KMS-11 (cell line): ENCODE data around the gene NCK2.

Source experiments
- H2AFZ ChIP-seq: fragments of 200-600 bp; sonication (generic); 2 replicates; pipeline ENCODE4 v1.6.1; 2016; ENCODE audit warnings: antibody characterized with exemption, mixed run types, low read depth
- H3K27ac ChIP-seq: fragments of 200-600 bp; sonication (generic); 2 replicates; pipeline ENCODE4 v1.6.1; 2016; ENCODE audit warnings: mild to moderate bottlenecking, mixed run types
- H3K27me3 ChIP-seq: fragments of 200-600 bp; sonication (generic); 2 replicates; pipeline ENCODE4 v1.6.1; 2017; ENCODE audit warnings: mild to moderate bottlenecking, low read depth, mixed run types, moderate library complexity; ENCODE audit not compliant: insufficient read depth
- H3K36me3 ChIP-seq: fragments of 200-600 bp; sonication (generic); 2 replicates; pipeline ENCODE4 v1.6.1; 2017; ENCODE audit warnings: mild to moderate bottlenecking, mixed run types; ENCODE audit not compliant: insufficient read depth
- H3K4me1 ChIP-seq: fragments of 200-600 bp; sonication (generic); 2 replicates; pipeline ENCODE4 v1.6.1; 2016; ENCODE audit warnings: mild to moderate bottlenecking, low read depth, mixed run types; ENCODE audit not compliant: poor library complexity, severe bottlenecking
- H3K4me2 ChIP-seq: fragments of 200-600 bp; sonication (generic); 2 replicates; pipeline ENCODE4 v1.7.0; 2016; ENCODE audit warnings: mild to moderate bottlenecking, mixed run types
- H3K4me3 ChIP-seq: fragments of 200-600 bp; sonication (generic); IDR thresholded peaks from 2 replicates; pipeline ENCODE4 v1.6.1; 2017; ENCODE audit warnings: low read depth, low read length, mixed read lengths; ENCODE audit not compliant: insufficient read depth
- H3K79me2 ChIP-seq: fragments of 200-600 bp; sonication (generic); 2 replicates; pipeline ENCODE4 v1.6.1; 2016; ENCODE audit warnings: low read depth, mixed run types; ENCODE audit not compliant: insufficient read depth
- H3K9ac ChIP-seq: fragments of 200-600 bp; sonication (generic); 2 replicates; pipeline ENCODE4 v1.6.1; 2016; ENCODE audit warnings: mild to moderate bottlenecking, mixed run types
- H4K20me1 ChIP-seq: fragments of 200-600 bp; sonication (generic); 2 replicates; pipeline ENCODE4 v1.6.1; 2016; ENCODE audit warnings: mild to moderate bottlenecking, mixed run types; ENCODE audit not compliant: insufficient read depth
- TF ChIP-seq, protein P1 (sequence below): fragments of 200-600 bp; sonication (generic); conservative IDR thresholded peaks from 2 replicates; pipeline ENCODE4 v1.6.1; 2017; ENCODE audit warnings: low read depth, mild to moderate bottlenecking, antibody characterized with exemption, low read length, moderate library complexity, mixed read lengths

NCK2 gene

DNA sequence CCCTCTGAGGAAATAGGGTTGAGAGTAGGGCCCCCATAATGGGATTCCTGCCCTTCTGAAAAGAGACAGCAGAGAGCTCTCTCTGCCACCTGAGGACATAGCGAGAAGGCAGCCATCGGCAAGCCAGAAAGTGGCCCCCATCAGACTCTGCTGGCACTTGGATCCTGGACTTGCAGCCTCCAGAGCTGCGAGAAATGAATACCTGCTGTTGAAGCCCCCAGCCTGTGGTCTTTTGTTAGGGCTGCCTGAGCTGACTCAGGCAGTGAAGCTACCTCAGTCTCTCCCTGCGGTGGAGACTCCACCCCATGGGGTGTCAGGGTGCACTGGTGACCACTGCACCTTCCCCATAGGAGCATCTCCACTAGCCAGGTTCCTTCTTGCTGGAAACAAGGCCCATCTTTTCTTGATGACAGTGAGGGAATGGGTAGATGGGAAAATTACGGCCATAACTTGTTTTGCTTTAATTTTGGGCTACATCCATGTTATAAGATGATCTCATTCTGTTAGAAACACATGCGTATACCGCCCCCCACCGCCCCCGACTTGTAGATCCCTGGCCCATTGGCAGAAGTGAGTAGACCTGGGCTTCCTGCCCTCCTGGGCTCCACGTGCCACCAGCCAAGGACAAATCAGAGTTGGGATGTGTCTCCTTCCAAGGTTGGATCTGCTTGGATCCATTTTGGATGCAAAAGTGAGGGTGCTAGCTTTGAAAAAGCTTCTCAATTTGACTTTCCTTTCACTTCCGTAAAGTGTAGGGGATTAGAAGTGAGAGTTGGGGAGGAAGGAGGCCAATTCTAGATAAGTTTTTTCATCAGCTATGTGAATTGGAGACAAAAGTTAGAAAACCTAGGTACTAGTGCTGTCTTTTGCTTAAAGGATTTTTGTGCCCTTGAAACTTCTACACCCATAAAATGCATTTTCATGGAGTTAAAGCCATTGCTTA, 42.9 kb downstream of the NCK2 start:
- H4K20me1 ChIP-seq = no peaks in the 10 kb centered on the region
- H2AFZ ChIP-seq = no peak overlapping the region
- no peak overlapping the region for H3K4me3 ChIP-seq
- H3K9ac ChIP-seq = no peak overlapping the region
- no peaks in the 10 kb centered on the region for H3K27me3 ChIP-seq
- H3K79me2 ChIP-seq = peaks cover 57% of the 10 kb centered on the region
- H3K36me3 ChIP-seq = no peaks in the 10 kb centered on the region
- no peak overlapping the region for H3K27ac ChIP-seq
- TF ChIP-seq, protein P1, sequence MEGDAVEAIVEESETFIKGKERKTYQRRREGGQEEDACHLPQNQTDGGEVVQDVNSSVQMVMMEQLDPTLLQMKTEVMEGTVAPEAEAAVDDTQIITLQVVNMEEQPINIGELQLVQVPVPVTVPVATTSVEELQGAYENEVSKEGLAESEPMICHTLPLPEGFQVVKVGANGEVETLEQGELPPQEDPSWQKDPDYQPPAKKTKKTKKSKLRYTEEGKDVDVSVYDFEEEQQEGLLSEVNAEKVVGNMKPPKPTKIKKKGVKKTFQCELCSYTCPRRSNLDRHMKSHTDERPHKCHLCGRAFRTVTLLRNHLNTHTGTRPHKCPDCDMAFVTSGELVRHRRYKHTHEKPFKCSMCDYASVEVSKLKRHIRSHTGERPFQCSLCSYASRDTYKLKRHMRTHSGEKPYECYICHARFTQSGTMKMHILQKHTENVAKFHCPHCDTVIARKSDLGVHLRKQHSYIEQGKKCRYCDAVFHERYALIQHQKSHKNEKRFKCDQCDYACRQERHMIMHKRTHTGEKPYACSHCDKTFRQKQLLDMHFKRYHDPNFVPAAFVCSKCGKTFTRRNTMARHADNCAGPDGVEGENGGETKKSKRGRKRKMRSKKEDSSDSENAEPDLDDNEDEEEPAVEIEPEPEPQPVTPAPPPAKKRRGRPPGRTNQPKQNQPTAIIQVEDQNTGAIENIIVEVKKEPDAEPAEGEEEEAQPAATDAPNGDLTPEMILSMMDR = no peak; the same call in 1 of the 2 replicates
- no peak overlapping the region for H3K4me2 ChIP-seq
- peaks cover 66% of the 10 kb centered on the region for H3K4me1 ChIP-seq

DNA sequence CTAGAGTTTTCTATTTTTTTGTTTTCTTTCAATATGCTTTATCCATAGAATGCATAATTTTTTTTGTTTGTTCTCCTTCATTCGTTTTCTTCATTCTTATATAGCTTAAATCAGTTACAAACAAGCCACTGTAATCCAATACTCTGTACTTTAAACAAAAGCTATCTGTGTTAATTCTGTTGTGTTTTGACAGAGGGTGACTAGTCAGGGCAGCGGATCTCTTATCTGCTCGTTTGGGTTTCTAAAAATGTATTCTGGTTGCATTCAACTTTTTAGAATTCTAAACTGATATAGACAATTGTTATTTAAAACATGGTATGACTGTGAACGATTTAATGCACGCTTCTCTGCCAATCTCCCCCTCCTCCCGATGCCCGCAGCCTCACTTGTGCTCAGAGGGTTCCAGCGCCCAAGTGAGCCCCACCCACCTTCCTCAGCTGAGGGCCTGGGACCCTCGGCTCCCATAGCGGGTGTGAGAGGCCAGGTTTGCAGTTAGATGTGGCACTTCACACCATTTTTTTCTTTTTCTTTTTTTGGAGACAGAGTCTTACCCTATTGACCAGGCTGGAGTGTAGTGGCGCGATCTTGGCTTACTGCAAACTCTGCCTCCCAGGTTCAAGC, 44.1 kb downstream of the NCK2 start:
- Histone ChIP-seq H3K27me3 (no peaks in the 10 kb centered on the region), H3K36me3 (no peaks in the 10 kb centered on the region), H3K4me3 (no peak overlapping the region), H3K4me1 (peaks cover 77% of the 10 kb centered on the region), H3K27ac (peak overlapping the region; percentile 95; the same call in 1 of the 2 replicates), H3K79me2 (peaks cover 66% of the 10 kb centered on the region), H3K4me2 (peak overlapping the region; percentile 100), H2AFZ (no peak overlapping the region), H4K20me1 (no peaks in the 10 kb centered on the region), H3K9ac (no peak overlapping the region)
- TF ChIP-seq, protein P1 = no peak

DNA sequence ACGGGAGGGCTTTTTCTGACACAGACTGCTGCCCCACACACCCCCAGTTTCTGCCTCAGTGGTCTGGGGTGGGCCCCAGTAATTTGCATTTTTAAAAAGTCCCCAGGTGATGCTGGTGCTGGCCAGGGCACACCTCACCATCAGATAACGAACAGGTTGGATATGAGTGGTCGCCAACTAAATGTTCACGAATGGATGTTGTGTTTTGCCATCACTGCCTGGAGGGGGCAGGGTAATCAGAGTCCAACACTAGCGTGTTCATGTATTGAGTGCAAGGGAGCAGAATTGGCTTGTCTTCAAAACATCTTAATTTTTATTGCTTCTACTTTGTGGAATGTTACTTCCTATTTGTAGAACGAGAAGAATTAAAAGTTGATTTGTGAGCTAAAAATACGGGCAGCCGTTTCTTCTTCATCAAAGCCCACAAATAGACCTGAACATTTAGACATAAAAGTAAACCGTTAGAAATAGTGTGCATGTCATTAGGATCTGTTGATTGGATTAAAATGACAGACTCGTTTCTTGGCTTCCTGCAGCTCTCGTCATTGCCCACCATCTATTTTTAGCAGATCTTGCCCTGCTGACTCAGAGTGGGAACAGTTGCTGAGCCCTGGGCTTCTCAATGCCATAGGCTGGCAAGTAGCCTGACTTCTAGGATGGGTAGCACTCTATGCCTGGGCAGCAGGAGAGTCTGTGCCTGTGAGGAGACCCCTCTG, 45.2 kb downstream of the NCK2 start:
- Histone ChIP-seq H3K9ac (peak overlapping the region; percentile 56), H3K4me2 (peak overlapping the region; percentile 100), H3K27ac (peak overlapping the region; percentile 95), H3K27me3 (no peaks in the 10 kb centered on the region), H3K36me3 (no peaks in the 10 kb centered on the region), H4K20me1 (no peaks in the 10 kb centered on the region), H3K4me1 (peaks cover 88% of the 10 kb centered on the region), H3K79me2 (peaks cover 75% of the 10 kb centered on the region), H2AFZ (peak overlapping the region; percentile 36; the same call in 1 of the 2 replicates), H3K4me3 (no peak overlapping the region)
- TF ChIP-seq, protein P1 = 0 out of 2 replicates have a peak, but pooled peaks have one; percentile 28

DNA sequence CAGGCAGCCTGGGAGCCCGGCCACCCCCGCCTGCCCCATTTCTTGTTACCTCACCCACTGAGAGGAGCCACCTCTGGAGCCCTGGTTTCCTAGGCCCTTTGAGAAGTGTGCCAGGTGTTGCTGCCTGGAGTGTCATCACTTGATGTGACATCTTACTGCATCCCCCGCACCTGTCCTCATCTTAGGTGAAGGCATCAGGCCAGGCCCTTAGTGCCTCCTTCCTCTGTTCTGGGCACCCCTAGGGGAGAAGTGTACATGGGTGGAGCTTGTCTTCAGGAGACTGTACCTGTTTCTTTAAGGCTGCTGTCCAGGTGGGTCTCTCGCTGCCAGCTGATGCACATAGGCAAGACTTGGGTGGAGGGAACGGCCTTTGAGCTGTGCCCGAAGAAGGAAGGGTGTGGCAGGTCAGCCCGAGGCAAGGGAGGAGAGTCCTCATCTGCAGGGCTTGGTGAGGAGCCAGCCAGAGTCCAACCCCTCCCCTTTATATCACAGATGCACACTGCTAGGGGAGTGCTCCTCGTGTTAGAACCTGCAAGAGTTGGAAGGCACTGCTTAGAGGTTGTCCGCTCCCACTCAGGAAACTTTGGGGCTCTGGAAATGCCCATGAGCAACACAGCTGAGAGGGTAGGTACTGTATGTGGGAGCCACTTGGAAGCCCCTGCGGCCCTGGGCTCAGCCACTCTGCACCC, 45.9 kb downstream of the NCK2 start:
- Histone ChIP-seq H3K27me3 (no peaks in the 10 kb centered on the region), H4K20me1 (no peaks in the 10 kb centered on the region), H3K79me2 (peaks cover 75% of the 10 kb centered on the region), H3K9ac (peak overlapping the region; percentile 56), H3K4me1 (peaks cover 95% of the 10 kb centered on the region), H3K4me2 (peak overlapping the region; percentile 100), H2AFZ (peak overlapping the region; percentile 36; the same call in 1 of the 2 replicates), H3K4me3 (no peak overlapping the region), H3K27ac (peak overlapping the region; percentile 95), H3K36me3 (no peaks in the 10 kb centered on the region)
- TF ChIP-seq, protein P1 = no peak
